NCI-H1105 (cell line): Measurements from ENCODE around the gene SRRT.

Experiments used
- DNase-seq: peaks from one replicate; lab custom pipeline; 2025; lab: John Stamatoyannopoulos, UW

Gene SRRT

GRCh38 chr7:100880645-100881044, 5.7 kb downstream of the SRRT start:
- no peak for DNase-seq

GRCh38 chr7:100881136-100881535, 6.2 kb downstream of the SRRT start:
- no peak for DNase-seq

GRCh38 chr7:100882201-100882600, 7.3 kb downstream of the SRRT start:
- DNase-seq = no peak

- DNase-seq = no peak
Observed at GRCh38 chr7:100882785-100883526, 8.1 kb downstream of the SRRT start.

GRCh38 chr7:100884736-100885439, 10.0 kb downstream of the SRRT start:
- no peak for DNase-seq

GRCh38 chr7:100885440-100886141, 10.7 kb downstream of the SRRT start:
- no peak for DNase-seq

GRCh38 chr7:100886142-100886935, 11.4 kb downstream of the SRRT start:
- DNase-seq = no peak

GRCh38 chr7:100886936-100887515, 12.1 kb downstream of the SRRT start:
- no peak for DNase-seq

GRCh38 chr7:100887516-100888290, 12.8 kb downstream of the SRRT start:
- DNase-seq = no peak

- no peak for DNase-seq
Observed at GRCh38 chr7:100888291-100888987, 13.5 kb downstream of the SRRT start.

GRCh38 chr7:100888988-100889750, 14.3 kb downstream of the SRRT start, which contains the start of gene UFSP1:
Gene UFSP1 (minus strand): TSS chr7:100889715. CDS start chr7:100889271, 444 bp downstream.
- DNase-seq = no peak

GRCh38 chr7:100890653-100891567, 16.0 kb downstream of the SRRT start:
- DNase-seq = no peak

GRCh38 chr7:100891568-100892247, 16.8 kb downstream of the SRRT start:
- no peak for DNase-seq

GRCh38 chr7:100892364-100893317, 17.7 kb downstream of the SRRT start:
- DNase-seq = no peak

GRCh38 chr7:100893318-100893895, 18.5 kb downstream of the SRRT start:
- no peak for DNase-seq
